GM20000 (cell line): Measurements from ENCODE around the gene TACR1.

ENCODE experiments used
- DNase-seq: peaks from one replicate; pipeline ENCODE4 v3.0.0; 2012; ENCODE audit warnings: low spot score
- TF ChIP-seq, protein P1 (sequence below): IDR thresholded peaks from 2 replicates; pipeline ENCODE4 v1.5.1; 2012; ENCODE audit warnings: mild to moderate bottlenecking, control low read depth; ENCODE audit errors: extremely low read depth, missing control alignments

The TACR1 gene

DNA sequence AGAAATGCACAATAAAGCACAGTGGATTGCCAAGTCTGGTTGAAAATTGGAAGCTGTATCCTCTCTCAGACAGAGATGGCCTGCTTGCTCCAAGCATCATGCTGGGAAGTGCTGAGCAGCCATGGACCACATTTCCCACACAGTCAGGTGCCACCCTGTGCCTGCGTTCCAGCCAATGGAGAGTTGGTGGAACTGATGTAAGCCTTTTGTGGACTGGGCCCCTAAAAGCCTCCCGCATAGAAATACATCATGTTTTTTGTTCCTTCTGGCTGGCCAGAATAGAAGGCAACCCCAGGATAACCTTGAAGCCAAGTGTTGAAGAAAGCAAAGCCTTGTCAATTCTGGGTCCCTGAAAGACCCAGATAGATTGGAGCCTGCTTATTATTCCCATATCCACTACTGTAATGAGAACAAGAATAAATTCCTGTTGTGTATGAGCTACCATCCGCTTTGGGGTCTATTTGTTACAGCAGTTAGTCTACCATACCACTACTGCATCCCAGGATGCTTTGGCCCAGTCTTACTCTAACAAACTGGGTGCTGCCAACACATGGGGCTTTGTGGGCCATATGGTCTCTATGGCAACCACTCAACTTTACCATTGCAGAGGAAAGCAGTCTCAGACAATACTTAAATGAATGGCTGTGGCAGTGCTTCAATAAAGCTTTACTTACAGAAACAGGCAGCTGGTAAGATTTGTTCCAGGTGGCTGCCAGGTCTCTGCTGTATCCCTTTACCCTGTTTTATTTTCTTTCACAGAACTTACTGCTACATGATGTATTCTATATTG is 175.5 kb downstream of the TACR1 start:
- DNase-seq: no peak
- TF ChIP-seq, protein P1, sequence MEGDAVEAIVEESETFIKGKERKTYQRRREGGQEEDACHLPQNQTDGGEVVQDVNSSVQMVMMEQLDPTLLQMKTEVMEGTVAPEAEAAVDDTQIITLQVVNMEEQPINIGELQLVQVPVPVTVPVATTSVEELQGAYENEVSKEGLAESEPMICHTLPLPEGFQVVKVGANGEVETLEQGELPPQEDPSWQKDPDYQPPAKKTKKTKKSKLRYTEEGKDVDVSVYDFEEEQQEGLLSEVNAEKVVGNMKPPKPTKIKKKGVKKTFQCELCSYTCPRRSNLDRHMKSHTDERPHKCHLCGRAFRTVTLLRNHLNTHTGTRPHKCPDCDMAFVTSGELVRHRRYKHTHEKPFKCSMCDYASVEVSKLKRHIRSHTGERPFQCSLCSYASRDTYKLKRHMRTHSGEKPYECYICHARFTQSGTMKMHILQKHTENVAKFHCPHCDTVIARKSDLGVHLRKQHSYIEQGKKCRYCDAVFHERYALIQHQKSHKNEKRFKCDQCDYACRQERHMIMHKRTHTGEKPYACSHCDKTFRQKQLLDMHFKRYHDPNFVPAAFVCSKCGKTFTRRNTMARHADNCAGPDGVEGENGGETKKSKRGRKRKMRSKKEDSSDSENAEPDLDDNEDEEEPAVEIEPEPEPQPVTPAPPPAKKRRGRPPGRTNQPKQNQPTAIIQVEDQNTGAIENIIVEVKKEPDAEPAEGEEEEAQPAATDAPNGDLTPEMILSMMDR: no peak

DNA sequence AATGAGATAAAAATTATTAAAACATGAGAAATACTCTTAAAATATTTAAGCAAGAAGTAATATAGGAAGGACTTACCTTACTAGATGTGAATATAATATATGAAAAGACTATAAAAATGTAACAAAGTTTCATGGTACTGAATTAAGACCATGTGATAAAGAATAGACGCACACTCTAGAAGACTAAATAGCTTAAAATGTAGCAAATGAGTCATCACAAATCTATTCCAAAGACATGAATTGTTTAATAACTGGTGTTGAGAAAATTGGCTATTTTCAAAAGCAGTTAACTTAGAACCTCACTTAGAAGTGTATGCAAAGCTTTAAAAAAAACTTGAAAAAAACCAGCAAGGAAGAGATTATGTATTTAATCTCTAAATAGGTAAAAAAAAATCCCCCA is 176.8 kb downstream of the TACR1 start:
- TF ChIP-seq, protein P1: no peak
- DNase-seq: no peak

DNA sequence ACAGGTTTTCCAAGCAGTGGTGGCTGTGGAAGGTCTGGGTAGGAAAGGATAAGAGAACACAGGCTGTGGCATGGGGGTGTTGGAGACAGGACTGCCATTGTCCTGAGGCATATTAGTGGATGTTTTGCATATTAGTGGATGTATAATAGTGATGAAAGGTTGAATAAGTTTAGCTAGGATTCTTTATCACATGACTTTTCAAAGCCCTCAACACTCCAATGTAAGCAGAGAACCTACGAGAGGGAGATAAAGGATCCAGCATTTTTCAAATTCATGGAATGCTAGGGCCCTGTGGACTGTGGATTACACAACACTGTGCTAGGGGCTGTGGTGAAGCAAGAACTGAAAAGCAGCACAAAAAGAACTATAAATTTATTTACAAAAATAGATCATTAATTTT is 177.6 kb downstream of the TACR1 start:
- no peak for DNase-seq
- TF ChIP-seq, protein P1: no peak

- TF ChIP-seq, protein P1: no peak
- no peak for DNase-seq
Observed at GRCh38 chr2:75020476-75020875, 178.8 kb downstream of the TACR1 start.

- TF ChIP-seq, protein P1: no peak
Observed at GRCh38 chr2:75019790-75020189, 179.5 kb downstream of the TACR1 start.

DNA sequence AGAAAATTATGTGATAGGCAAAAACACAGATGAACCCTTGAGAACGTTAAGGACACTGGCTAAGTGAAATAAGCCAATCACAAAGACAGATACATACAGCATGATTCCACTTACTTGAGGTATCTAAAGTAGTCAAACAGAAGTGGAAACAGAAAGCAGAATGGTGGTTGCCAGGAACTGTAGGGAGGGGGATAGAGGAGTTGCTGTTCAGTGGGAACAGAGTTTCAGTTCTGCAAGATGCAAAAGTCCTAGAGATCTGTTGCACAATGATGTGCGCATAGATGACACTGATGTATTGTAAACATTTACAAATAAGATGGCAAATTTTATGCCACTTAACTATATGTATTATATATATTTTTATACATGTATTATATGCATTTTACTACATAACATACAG is 181.2 kb downstream of the TACR1 start:
- TF ChIP-seq, protein P1: no peak
- no peak for DNase-seq

More at GRCh38 chr2:75019790-75020189, 179.5 kb downstream of the TACR1 start:
- DNase-seq: no peak

DNA sequence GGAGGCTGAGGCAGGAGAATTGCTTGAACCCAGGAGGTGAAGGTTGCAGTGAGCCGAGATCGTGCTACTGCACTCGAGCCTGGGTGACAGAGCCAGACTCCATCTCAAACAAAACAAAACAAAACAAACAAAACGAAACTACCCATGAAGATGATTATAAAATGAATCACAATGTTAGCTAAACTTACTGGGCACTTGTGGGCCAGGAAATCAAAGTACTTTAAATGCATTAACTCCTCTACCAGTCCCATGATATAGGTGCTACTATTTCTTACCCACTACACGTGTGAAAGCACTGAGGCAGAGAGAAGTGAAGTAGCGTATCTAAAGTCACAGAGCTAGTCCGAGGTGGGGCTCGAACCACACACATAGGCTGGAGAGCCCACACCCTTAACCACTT is 187.2 kb downstream of the TACR1 start:
- TF ChIP-seq, protein P1: no peak
- no peak for DNase-seq
